GM12874 (cell line): ENCODE results near the gene ROR1.

Source experiments
- CTCF ChIP-seq: IDR thresholded peaks from 2 replicates; pipeline ENCODE4 v1.5.1; 2011; ENCODE audit warnings: low read depth, mild to moderate bottlenecking, control low read depth, low read length, moderate library complexity; ENCODE audit not compliant: insufficient read depth

Gene ROR1

GRCh38 chr1:63934697-63935096, 160.9 kb downstream of the ROR1 start:
- no peak for TF ChIP-seq CTCF

- TF ChIP-seq CTCF: peak; percentile 19; the same call in 1 of the 2 replicates
Observed at GRCh38 chr1:63935143-63935542, 161.3 kb downstream of the ROR1 start.

GRCh38 chr1:63935553-63935952, 161.7 kb downstream of the ROR1 start:
- TF ChIP-seq CTCF: no peak

- TF ChIP-seq CTCF: no peak
Observed at GRCh38 chr1:63936276-63936675, 162.5 kb downstream of the ROR1 start.

GRCh38 chr1:63936801-63937200, 163.0 kb downstream of the ROR1 start:
- TF ChIP-seq CTCF: no peak

GRCh38 chr1:63937461-63938022, 163.7 kb downstream of the ROR1 start:
- no peak for TF ChIP-seq CTCF

GRCh38 chr1:63940440-63940839, 166.6 kb downstream of the ROR1 start:
- no peak for TF ChIP-seq CTCF
